Gastrocnemius medialis (tissue), 4 donors: ENCODE measurements around the gene SASH1.

Source experiments
- POLR2A ChIP-seq, 2 donors: fragments of 450-650 bp; IDR thresholded peaks; one replicate each; pipeline ENCODE4 v1.6.1; 2017; ENCODE audit warnings: antibody characterized with exemption in 2 of 2, mild to moderate bottlenecking in 2 of 2, moderate library complexity in 2 of 2
- TF ChIP-seq, protein P1 (sequence below), 5 experiments: fragments of 450-650 bp in 3 of 5; fragments of 200-600 bp in 2 of 5; sonication (generic) in 2 of 5; IDR thresholded peaks in 4 of 5; conservative IDR thresholded peaks in 1 of 5; 1 replicate in 4 of 5; 2 replicates in 1 of 5; pipeline ENCODE4 v1.5.1; 2016 to 2019; ENCODE audit warnings: antibody characterized with exemption in 5 of 5, mild to moderate bottlenecking in 3 of 5, moderate library complexity in 3 of 5

DNA sequence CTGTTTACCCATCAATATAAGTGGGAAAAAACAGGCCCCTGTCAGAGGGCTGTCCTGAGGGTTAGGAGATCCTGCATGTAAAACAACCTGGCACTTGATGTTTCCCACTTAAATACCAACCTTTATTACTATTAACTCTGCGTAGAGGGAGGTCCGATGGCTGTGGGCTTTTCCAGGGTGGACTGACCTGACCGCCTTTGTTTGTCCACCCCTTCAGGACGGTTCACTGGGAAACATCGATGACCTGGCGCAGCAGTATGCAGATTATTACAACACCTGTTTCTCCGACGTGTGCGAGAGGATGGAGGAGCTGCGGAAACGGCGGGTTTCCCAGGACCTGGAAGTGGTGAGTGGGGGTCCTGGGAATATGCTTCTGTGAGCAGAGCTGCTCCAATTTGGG lies 47.3 kb downstream of the SASH1 start:
- TF ChIP-seq, protein P1, sequence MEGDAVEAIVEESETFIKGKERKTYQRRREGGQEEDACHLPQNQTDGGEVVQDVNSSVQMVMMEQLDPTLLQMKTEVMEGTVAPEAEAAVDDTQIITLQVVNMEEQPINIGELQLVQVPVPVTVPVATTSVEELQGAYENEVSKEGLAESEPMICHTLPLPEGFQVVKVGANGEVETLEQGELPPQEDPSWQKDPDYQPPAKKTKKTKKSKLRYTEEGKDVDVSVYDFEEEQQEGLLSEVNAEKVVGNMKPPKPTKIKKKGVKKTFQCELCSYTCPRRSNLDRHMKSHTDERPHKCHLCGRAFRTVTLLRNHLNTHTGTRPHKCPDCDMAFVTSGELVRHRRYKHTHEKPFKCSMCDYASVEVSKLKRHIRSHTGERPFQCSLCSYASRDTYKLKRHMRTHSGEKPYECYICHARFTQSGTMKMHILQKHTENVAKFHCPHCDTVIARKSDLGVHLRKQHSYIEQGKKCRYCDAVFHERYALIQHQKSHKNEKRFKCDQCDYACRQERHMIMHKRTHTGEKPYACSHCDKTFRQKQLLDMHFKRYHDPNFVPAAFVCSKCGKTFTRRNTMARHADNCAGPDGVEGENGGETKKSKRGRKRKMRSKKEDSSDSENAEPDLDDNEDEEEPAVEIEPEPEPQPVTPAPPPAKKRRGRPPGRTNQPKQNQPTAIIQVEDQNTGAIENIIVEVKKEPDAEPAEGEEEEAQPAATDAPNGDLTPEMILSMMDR (IDR thresholded peaks at IDR 0.05 in 4 of 5, conservative IDR thresholded peaks at IDR 0.05 in 1 of 5) = no peak
- no peak for TF ChIP-seq POLR2A (IDR thresholded peaks at IDR 0.05)
